Retinal pigment epithelial cell (primary cell): ENCODE measurements around the gene ANO4.
A peak's percentile ranks its signal among the peaks of the same experiment; 100 is the strongest.

Experiments used
- DNase-seq: peaks from one replicate; pipeline ENCODE4 v3.0.0-alpha.2; 2010; ENCODE audit warnings: low read depth
- H3K4me3 ChIP-seq: 2 replicates; pipeline ENCODE4 v1.5.1; 2011; ENCODE audit warnings: mild to moderate bottlenecking, low read length, control low read depth, moderate library complexity
- CTCF ChIP-seq: conservative IDR thresholded peaks from 2 replicates; pipeline ENCODE4 v1.5.1; 2011; ENCODE audit warnings: low read depth, low read length, control low read depth, inconsistent platforms

Gene ANO4

GRCh38 chr12:101166866-101167265, 372.3 kb downstream of the ANO4 start:
- H3K4me3 ChIP-seq, result no peak overlapping the region
- DNase-seq, result no peak
- no peak for TF ChIP-seq CTCF

GRCh38 chr12:101168001-101168400, 373.4 kb downstream of the ANO4 start:
- no peak for DNase-seq
- no peak for TF ChIP-seq CTCF
- H3K4me3 ChIP-seq, result no peak overlapping the region

- peak; percentile 25 for TF ChIP-seq CTCF
- no peak overlapping the region for H3K4me3 ChIP-seq
- DNase-seq, result no peak
Measured at GRCh38 chr12:101172316-101172715, 377.7 kb downstream of the ANO4 start.

- H3K4me3 ChIP-seq, result no peak overlapping the region
- no peak for TF ChIP-seq CTCF
- no peak for DNase-seq
Measured at GRCh38 chr12:101173197-101173749, 378.7 kb downstream of the ANO4 start.

GRCh38 chr12:101174541-101174940, 380.0 kb downstream of the ANO4 start:
- no peak for DNase-seq
- H3K4me3 ChIP-seq, result no peak overlapping the region
- TF ChIP-seq CTCF, result no peak
